ENCODE data around the gene NR2C1.

- TF ChIP-seq, protein P1, sequence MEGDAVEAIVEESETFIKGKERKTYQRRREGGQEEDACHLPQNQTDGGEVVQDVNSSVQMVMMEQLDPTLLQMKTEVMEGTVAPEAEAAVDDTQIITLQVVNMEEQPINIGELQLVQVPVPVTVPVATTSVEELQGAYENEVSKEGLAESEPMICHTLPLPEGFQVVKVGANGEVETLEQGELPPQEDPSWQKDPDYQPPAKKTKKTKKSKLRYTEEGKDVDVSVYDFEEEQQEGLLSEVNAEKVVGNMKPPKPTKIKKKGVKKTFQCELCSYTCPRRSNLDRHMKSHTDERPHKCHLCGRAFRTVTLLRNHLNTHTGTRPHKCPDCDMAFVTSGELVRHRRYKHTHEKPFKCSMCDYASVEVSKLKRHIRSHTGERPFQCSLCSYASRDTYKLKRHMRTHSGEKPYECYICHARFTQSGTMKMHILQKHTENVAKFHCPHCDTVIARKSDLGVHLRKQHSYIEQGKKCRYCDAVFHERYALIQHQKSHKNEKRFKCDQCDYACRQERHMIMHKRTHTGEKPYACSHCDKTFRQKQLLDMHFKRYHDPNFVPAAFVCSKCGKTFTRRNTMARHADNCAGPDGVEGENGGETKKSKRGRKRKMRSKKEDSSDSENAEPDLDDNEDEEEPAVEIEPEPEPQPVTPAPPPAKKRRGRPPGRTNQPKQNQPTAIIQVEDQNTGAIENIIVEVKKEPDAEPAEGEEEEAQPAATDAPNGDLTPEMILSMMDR (IDR thresholded peaks at IDR 0.05): no peak
- TF ChIP-seq POLR2A (IDR thresholded peaks at IDR 0.05): no peak
These were observed 7.1 kb downstream of the NR2C1 start for GRCh38 chr12:95066091-95066855.
